GM10266 (cell line): ENCODE data around the gene ZNF526.

ENCODE experiments used
- DNase-seq: peaks from one replicate; pipeline ENCODE4 v3.0.0; 2012; ENCODE audit errors: extremely low spot score
- TF ChIP-seq, protein P1 (sequence below): IDR thresholded peaks from 2 replicates; pipeline ENCODE4 v1.5.1; 2012; ENCODE audit warnings: mild to moderate bottlenecking, low read depth; ENCODE audit not compliant: control insufficient read depth, insufficient read depth; ENCODE audit errors: missing control alignments

The ZNF526 gene

DNA sequence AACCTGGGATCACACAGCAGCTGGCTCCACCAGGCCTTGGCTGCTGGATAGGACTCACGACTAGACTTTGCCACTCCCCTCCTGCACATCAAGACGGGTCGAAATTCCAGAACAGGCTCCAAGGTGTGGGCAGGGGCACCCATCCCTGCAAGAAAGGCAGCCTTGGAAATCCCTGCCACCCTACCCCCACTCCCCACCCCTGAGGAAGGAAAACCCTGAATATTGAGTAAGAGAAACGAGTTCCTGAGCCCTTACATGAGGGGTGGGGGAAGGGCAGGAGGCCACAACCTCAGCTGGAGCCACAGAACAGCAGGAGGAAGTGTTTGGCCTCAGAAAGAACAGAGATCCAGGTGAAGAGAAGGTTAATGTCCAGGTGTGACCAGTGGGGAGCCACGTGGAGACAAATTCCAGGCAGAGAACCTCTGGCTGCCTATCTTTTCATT lies 22.7 kb upstream of the ZNF526 start:
- DNase-seq, result no peak
- TF ChIP-seq, protein P1, sequence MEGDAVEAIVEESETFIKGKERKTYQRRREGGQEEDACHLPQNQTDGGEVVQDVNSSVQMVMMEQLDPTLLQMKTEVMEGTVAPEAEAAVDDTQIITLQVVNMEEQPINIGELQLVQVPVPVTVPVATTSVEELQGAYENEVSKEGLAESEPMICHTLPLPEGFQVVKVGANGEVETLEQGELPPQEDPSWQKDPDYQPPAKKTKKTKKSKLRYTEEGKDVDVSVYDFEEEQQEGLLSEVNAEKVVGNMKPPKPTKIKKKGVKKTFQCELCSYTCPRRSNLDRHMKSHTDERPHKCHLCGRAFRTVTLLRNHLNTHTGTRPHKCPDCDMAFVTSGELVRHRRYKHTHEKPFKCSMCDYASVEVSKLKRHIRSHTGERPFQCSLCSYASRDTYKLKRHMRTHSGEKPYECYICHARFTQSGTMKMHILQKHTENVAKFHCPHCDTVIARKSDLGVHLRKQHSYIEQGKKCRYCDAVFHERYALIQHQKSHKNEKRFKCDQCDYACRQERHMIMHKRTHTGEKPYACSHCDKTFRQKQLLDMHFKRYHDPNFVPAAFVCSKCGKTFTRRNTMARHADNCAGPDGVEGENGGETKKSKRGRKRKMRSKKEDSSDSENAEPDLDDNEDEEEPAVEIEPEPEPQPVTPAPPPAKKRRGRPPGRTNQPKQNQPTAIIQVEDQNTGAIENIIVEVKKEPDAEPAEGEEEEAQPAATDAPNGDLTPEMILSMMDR, result no peak

DNA sequence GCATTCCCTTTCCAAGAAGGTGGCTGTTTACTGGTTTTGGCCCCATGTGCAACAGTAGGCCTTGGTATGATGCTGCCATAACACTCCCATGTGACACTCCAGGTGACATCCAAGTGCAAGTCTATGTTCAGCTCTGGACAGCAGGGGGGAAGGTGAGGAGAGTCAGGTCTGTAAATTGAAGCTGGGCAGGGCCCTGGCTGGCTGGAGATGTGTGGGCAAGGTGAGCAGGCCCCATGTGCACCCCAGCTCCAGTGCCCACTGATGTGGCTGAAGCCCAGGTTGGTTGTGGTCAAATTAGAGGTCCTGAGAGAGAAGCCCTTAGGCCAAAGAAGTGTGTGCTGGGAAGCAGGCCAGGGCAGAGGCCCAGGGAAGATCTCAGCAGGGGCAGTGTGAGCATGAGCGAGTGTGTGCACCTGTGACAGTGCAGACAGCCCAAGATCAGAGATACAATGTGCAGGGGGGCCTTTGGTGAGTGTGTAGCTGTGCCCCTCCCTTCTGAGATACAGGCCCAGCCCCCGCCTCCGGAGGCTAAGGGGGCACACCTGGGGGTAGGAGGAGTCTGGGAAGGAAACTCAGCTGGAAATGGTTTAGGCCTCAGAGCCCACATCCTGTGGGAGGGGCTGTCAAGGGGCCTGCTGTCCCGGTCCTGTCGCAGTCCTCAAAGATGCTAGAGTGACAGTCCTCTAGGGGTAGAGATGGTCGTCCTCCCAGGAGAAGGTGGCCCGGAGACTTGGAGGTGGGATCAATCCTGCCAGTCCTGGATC lies 21.3 kb upstream of the ZNF526 start:
- TF ChIP-seq, protein P1, result no peak
- DNase-seq, result peak; percentile 85

DNA sequence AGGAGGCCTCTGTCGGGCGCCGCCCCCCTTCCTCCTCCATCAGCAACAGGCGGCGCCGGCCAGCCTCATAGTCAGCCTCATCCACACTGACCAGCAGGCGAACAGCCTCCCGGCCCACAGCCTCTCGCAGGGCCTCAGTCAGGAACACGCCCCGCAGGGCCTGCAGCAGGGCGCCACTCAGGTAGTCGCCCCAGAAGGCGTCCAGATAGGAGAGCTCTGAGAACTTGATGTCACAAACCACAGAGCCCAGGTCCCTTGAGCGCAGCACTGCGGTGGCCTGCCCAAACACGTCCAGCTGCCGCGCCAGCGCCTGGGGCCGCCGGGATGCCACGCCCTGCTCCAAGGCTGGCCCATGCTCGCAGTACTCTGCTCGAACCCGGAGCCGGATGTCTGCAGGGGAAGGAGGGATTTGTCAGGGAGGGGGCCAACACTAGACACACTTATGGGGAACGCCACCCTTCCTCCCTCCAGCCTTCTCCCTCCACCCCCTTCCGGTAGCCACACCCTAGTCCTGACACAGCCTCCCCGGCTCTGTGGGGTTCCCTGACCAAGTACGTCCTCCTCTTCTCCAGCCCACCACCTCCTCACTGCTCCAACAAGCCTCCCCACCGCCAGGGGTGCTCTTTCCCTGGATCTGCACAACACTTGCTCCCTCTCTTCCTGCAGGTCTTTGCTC lies 20.5 kb upstream of the ZNF526 start:
- TF ChIP-seq, protein P1, result peak; percentile 61
- peak; percentile 86 for DNase-seq

DNA sequence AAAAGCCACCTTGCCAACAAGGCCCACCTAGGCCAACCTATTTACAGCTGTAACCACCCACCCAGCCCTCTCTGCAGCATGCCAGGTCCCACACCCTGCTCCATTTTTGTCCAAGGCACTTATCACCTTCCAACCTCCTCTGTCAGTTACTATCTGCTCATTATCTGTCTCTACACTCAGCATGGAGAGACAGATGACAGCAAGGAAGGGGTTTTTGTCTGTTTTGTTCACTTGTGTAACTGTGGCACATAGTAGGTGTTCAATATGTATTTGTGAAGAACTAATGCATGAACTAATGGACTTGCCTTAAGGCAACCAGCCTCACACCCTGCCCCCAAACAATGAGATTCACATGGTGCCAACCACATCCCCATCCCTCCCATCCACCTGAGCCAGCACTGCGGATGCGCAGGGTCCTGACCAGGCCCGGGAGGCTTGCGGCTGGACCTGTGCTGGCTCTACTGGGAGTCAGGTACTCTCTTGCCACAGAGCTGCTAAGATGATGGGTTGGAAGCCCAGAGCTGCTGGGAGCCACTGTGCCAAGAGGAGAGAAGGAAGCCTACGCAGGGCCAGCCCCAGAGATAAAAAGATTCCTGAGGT lies 19.9 kb upstream of the ZNF526 start:
- DNase-seq, result no peak
- TF ChIP-seq, protein P1, result no peak

DNA sequence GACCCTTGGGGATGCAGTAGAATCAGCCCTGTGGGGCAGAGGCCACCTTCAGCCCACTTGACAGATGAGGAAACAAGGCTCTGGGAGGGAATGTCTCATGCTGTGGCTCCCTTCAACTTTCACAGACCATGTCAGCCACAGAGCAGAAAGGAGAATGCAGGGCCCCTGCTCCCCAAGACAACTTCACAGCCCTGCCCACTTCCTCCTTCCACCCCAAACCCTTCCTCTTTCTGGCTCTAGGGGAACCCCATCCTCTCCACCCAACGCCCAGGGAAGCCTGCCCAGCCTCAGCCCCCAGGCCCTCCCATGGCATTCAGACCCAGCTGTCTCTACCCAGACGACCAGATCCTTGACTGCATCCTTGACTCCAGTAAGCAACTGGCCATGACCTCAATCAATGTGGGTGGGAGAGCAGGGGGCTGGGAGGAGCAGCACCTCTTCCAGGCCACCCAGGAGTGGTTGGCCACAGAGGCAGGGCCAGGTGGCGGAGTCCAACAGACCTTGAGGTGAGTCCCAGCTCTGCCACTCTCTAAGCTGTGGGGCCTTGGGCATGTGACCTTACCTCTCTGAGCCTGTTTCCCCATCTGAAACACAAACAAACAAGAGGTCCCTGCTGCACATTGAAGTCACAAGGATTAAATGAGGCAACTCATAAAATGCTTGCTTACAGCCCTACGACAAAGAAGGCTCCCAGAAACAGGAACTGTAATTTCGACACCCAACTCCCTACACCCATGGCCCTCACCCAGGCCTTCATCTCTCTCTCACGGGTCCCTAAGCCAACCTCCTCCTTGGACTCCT lies 18.4 kb upstream of the ZNF526 start:
- TF ChIP-seq, protein P1, result no peak
- peak; percentile 85 for DNase-seq

DNA sequence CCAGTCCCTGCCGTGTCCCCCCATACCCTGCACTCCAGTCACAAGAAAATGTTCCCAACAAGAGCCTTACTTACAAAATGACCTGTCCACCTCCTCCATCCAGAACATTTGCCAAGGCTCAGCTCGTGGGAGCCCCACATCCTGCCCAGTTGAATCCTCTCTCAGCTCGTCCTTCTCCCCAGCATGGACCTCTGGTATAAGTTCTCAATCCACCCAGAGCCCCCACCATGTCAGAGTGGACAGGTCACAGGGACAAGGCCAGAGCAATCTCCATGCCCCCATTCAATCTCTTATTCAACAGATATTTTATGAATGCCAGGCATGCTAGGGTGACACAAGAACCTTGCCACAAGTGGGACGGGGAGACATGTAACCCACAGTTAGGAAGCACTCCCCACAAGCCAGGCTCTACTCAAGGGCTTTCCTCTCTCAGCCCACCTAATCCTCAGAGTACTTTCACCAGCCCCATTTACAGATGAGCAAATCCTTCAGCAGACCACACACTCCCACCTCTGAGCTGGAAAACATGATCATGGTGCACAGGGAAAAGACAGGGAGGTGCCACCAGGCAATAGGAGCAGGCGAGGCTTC lies 17.7 kb upstream of the ZNF526 start:
- no peak for DNase-seq
- TF ChIP-seq, protein P1, result no peak
